MCF 10A (cell line): Measurements from ENCODE around the gene CXCL16. TPM values are rescaled to one million over a fixed set of nuclear protein-coding genes. Genes with fewer than 3 reads are reported as not detected.

ENCODE experiments used
- Bru-seq: library from RNA; stranded (reverse); fragments of 400-500 nt; gene quantifications from one replicate; lab custom pipeline; 2021; lab: Mats Ljungman, UMichigan
- BruChase-seq, 2 experiments: library from RNA; stranded (reverse); fragments of 400-500 nt; gene quantifications; one replicate each; lab custom pipeline; 2021; lab: Mats Ljungman, UMichigan
- BruUV-seq: library from RNA; stranded (reverse); fragments of 400-500 nt; replicated peaks from 2 replicates; lab custom pipeline; 2021; lab: Mats Ljungman, UMichigan
- CTCF ChIA-PET: fragments of 300-600 bp; sonication (Branson Sonifier 250); formaldehyde crosslinking; extraction: SDS; loops from one replicate; lab custom pipeline; 2021; ENCODE audit warnings: antibody characterized with exemption, inconsistent platforms; lab: Yijun Ruan, JAX
- POLR2A ChIA-PET: fragments of 300-600, 350-650 bp; sonication (Branson Sonifier 250); formaldehyde crosslinking; extraction: SDS; loops from one replicate; lab custom pipeline; 2020; ENCODE audit warnings: antibody characterized with exemption, inconsistent platforms; lab: Yijun Ruan, JAX
- DNase-seq: peaks from one replicate; pipeline ENCODE4 v3.0.0-alpha.2; 2018; ENCODE audit not compliant: unreplicated experiment
- H3K27ac Mint-ChIP-seq: one replicate; pipeline ENCODE4 v1.8.0; 2022; ENCODE audit warnings: mild to moderate bottlenecking, low read depth, mixed read lengths; ENCODE audit not compliant: unreplicated experiment
- H3K27me3 Mint-ChIP-seq: one replicate; pipeline ENCODE4 v1.8.0; 2022; ENCODE audit warnings: mixed read lengths; ENCODE audit not compliant: insufficient read depth, unreplicated experiment
- H3K36me3 Mint-ChIP-seq: one replicate; pipeline ENCODE4 v1.8.0; 2022; ENCODE audit warnings: mild to moderate bottlenecking, moderate library complexity, mixed read lengths; ENCODE audit not compliant: insufficient read depth, unreplicated experiment
- H3K4me1 Mint-ChIP-seq: one replicate; pipeline ENCODE4 v1.8.0; 2022; ENCODE audit warnings: mixed read lengths; ENCODE audit not compliant: insufficient read depth, unreplicated experiment
- H3K4me3 Mint-ChIP-seq: one replicate; pipeline ENCODE4 v1.8.0; 2022; ENCODE audit warnings: mild to moderate bottlenecking, moderate library complexity, mixed read lengths; ENCODE audit not compliant: unreplicated experiment
- H3K9me3 Mint-ChIP-seq: one replicate; pipeline ENCODE4 v1.8.0; 2022; ENCODE audit warnings: mixed read lengths; ENCODE audit not compliant: unreplicated experiment
- CTCF ChIP-seq: fragments of 200-600 bp; IDR thresholded peaks from one replicate; pipeline ENCODE4 v1.8.0; 2022; ENCODE audit warnings: antibody characterized with exemption, mild to moderate bottlenecking; ENCODE audit not compliant: unreplicated experiment
- intact Hi-C: fragments of 100-400 bp; cut with micrococcal nuclease; formaldehyde crosslinking; loops from 2 replicates; pipeline ENCODE4 v1.14.1; 2022
- long read RNA-seq: library from polyadenylated mRNA; stranded (forward); transcript quantifications from one replicate; pipeline ENCODE4 v2.0.0, GENCODE V29; 2022
- total RNA-seq: library from RNA; stranded (reverse); gene quantifications from 2 replicates; pipeline ENCODE4 v1.2.3, GENCODE V29; 2022

The CXCL16 gene
- total RNA-seq (16.7 and 20.6 TPM in 2 replicates), Bru-seq, nascent RNA (percentile 44 among the genes with signal in this experiment), BruChase-seq, experiment 1, labeled RNA remaining after a 6-hour chase (percentile 77 among the genes with signal in this experiment), BruChase-seq, experiment 2, labeled RNA remaining after a 2-hour chase (percentile 55 among the genes with signal in this experiment)
- long read RNA-seq, transcript CXCL16-201 (6 exons, 2,222 nt): major isoform, 35 of 68 reads
- long read RNA-seq, partial matches to known transcripts: 2 of 68 reads
- long read RNA-seq, other reads (novel, unspliced or antisense): 26 of 68 reads

GRCh38 chr17:4739122-4740024, at the start of gene CXCL16, which contains the start of gene ZMYND15:
Gene CXCL16 (minus strand): TSS chr17:4739928. CDS start chr17:4739339, 589 bp downstream.
Gene ZMYND15 (plus strand): TSS chr17:4739833. CDS start chr17:4740549, 716 bp downstream.
- Mint-ChIP-seq H3K4me3 (peak within 1 kb of the TSS; percentile 73), H3K36me3 (no peaks in the 10 kb centered on the region), H3K27ac (peak within 1 kb of the TSS; percentile 76), H3K9me3 (no peaks in the 10 kb centered on the region), H3K4me1 (peaks cover 30% of the 10 kb centered on the region), H3K27me3 (no peaks in the 10 kb centered on the region)
- peak; percentile 49 for DNase-seq
- POLR2A ChIA-PET: interaction anchor here (0.6 to 2.7 kb wide), 8 partner anchors 29 to 372 kb away, joined by 3 to 8 read pairs (median 5); partner anchors contain the start of genes ARRB2, CHRNE, PELP1 and ZNF232
- CTCF ChIA-PET: interaction anchor here (0.6 to 1.2 kb wide), 2 partner anchors 10 to 51 kb away, joined by 3 to 4 read pairs; no protein-coding TSS in a partner anchor
- TF ChIP-seq CTCF: no peak
- intact Hi-C loops: no loop called here
- BruUV-seq: no TSS peak

- H3K27me3 Mint-ChIP-seq: peaks cover 1% of the 10 kb centered on the region
- BruUV-seq: no TSS peak
- CTCF ChIA-PET: interaction anchor here (0.6 to 6.0 kb wide), 31 partner anchors 10 to 222 kb away, joined by 3 to 88 read pairs (median 5); partner anchors contain the start of genes CHRNE, MED11, PLD2 and RNF167
- H3K27ac Mint-ChIP-seq: peak within 1 kb of the TSS; percentile 93
- peaks cover 18% of the 10 kb centered on the region for H3K4me1 Mint-ChIP-seq
- DNase-seq: no peak
- no peaks in the 10 kb centered on the region for H3K36me3 Mint-ChIP-seq
- H3K4me3 Mint-ChIP-seq: peak within 1 kb of the TSS; percentile 75
- no peak for TF ChIP-seq CTCF
- POLR2A ChIA-PET: interaction anchor here (0.6 to 4.0 kb wide), 34 partner anchors 10 to 182 kb away, joined by 3 to 51 read pairs (median 6); partner anchors contain the start of genes ARRB2, CHRNE, MED11 and MINK1
- intact Hi-C loops: no loop called here
- H3K9me3 Mint-ChIP-seq: no peaks in the 10 kb centered on the region
Observed at GRCh38 chr17:4788807-4789700, 49.3 kb upstream of the CXCL16 start, which contains the start of gene GLTPD2. Gene GLTPD2 (plus strand): TSS chr17:4788964. CDS start chr17:4789012, 48 bp downstream.

- intact Hi-C loops: no loop called here
- Mint-ChIP-seq H3K4me3 (peak overlapping the region; percentile 75), H3K4me1 (peaks cover 18% of the 10 kb centered on the region), H3K27me3 (peaks cover 9% of the 10 kb centered on the region), H3K9me3 (no peaks in the 10 kb centered on the region), H3K36me3 (no peaks in the 10 kb centered on the region), H3K27ac (no peak overlapping the region)
- CTCF ChIA-PET: interaction anchor here (0.6 to 6.0 kb wide), 14 partner anchors 9 to 221 kb away, joined by 3 to 88 read pairs (median 4); partner anchors contain the start of gene MED11
- POLR2A ChIA-PET: interaction anchor here (0.6 to 4.0 kb wide), 9 partner anchors 19 to 146 kb away, joined by 3 to 51 read pairs (median 5); partner anchors contain the start of genes ARRB2, CHRNE, MINK1 and PLD2
- no peak for DNase-seq
- no TSS peak for BruUV-seq
- no peak for TF ChIP-seq CTCF
Observed at GRCh38 chr17:4788159-4788806, 48.6 kb upstream of the CXCL16 start.
